Measurements from ENCODE around the gene CHST1.

GRCh38 chr11:45667929-45668680, 2.7 kb upstream of the CHST1 start:
- TF ChIP-seq GATA2 (IDR thresholded peaks at IDR 0.05; ENCODE audit: low read depth, low read length) (no peak), GATA3 (IDR thresholded peaks at IDR 0.05; ENCODE audit: low read depth, low read length) (no peak)
